ENCODE measurements around the gene APBB2. TPM values are rescaled to one million over a fixed set of nuclear protein-coding genes. Genes with fewer than 3 reads are reported as not detected.

APBB2 gene
- total and polyA plus RNA-seq, 10 of the 15 experiments (the other 5 are each of a cell fraction or from before 2014, with no cell fraction given), result 2.7 to 24.6 (median 19.0) TPM

DNA sequence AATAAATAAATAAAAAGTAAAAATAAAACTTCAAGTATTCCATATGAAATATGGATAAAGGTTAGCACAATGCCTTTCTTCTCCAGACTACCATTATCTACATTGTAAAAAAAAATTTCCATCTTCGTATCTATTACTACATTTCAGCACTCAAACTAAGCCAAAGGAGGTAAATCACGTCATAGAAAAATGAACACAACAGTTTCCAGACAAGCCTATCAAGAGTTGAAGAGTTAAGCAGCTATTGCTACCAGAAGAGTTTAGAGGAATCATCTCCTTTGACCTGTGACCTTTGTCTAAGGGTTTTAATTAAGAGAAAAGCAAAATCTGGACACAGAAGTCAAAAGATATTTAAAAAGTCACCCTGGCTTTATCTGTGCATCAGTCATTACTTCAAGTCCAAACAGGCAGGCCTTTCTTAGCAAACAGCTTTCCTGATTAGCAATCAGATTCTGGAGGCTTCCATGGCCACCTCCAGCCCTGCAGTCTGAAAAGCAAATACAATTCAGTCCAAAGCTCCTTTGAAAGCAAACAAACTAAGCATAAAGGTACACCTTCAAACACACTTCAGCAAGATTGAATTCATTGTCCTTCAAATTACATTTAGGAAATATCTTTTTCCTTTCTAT is 82.2 kb downstream of the APBB2 start:
- no peak for ATAC-seq

More for the DNA sequence above, 82.2 kb downstream of the APBB2 start:
- in situ Hi-C loops (cut with MboI), result no loop called here
- RAD21 ChIA-PET (ENCODE audit: unreplicated experiment), result interaction anchor here (0.9 kb wide), 1 partner anchor 54 kb away, joined by 3 read pairs; no protein-coding TSS in a partner anchor
- POLR2A ChIA-PET, result no interaction called here
- WGBS (ENCODE audit: insufficient coverage, insufficient replicate concordance, low lambda C conversion rate, missing lambda C conversion rate), result 50% methylated on average over 2 of the region's 2 CpGs
- no peak overlapping the region for H3K9ac ChIP-seq (ENCODE audit: control insufficient read depth, insufficient read depth, low read length)
- H2AFZ ChIP-seq (ENCODE audit: control insufficient read depth, low read depth, low read length), result no peak overlapping the region
- SMC1A ChIA-PET (ENCODE audit: uncharacterized antibody, unreplicated experiment), result interaction anchor here (0.6 to 2.2 kb wide), 7 partner anchors 11 to 335 kb away, joined by 3 to 5 read pairs (median 5); no protein-coding TSS in a partner anchor
- peaks cover 5% of the 10 kb centered on the region for H3K4me1 ChIP-seq (ENCODE audit: control insufficient read depth, insufficient read depth, low read length)
- no peaks in the 10 kb centered on the region for H3K27me3 ChIP-seq (replicated peaks in 1 of 2; ENCODE audit: control insufficient read depth in 2 of 2, insufficient read depth in 2 of 2, low read length in 1 of 2)
- no peak overlapping the region for H3K4me2 ChIP-seq (ENCODE audit: control insufficient read depth, insufficient read depth)
- H3K4me3 ChIP-seq, result no peak overlapping the region
- no peaks in the 10 kb centered on the region for H3K9me3 ChIP-seq (replicated peaks; ENCODE audit: control insufficient read depth, insufficient read depth, low read length)
- H3K79me2 ChIP-seq (ENCODE audit: control insufficient read depth, insufficient read depth, low read length), result peaks cover 1% of the 10 kb centered on the region
- no peak for FAIRE-seq
- no peaks in the 10 kb centered on the region for H4K20me1 ChIP-seq (ENCODE audit: control insufficient read depth, insufficient read depth)
- BruUV-seq (replicated peaks), result no TSS peak
- TF ChIP-seq TBL1XR1 (IDR thresholded peaks at IDR 0.05; ENCODE audit: low read depth, low read length) (no peak), KLF5 (IDR thresholded peaks at IDR 0.05; ENCODE audit: partially characterized antibody) (no peak), PBX3 (IDR thresholded peaks at IDR 0.05; ENCODE audit: insufficient replicate concordance, low read depth, low read length) (no peak), POLR2AphosphoS2 (IDR thresholded peaks at IDR 0.05; ENCODE audit: low read depth, low read length) (no peak), NR2F1 (conservative IDR thresholded peaks at IDR 0.05) (no peak), ESRRA (IDR thresholded peaks at IDR 0.05; ENCODE audit: low read length) (no peak), RAD51 (IDR thresholded peaks at IDR 0.05) (no peak), HDGF (IDR thresholded peaks at IDR 0.05) (no peak), MEF2A (IDR thresholded peaks at IDR 0.05; ENCODE audit: insufficient read depth, low read depth, low read length) (no peak), BRCA1 (IDR thresholded peaks at IDR 0.05; ENCODE audit: low read depth, low read length) (no peak)
- TF ChIP-seq, protein P1, sequence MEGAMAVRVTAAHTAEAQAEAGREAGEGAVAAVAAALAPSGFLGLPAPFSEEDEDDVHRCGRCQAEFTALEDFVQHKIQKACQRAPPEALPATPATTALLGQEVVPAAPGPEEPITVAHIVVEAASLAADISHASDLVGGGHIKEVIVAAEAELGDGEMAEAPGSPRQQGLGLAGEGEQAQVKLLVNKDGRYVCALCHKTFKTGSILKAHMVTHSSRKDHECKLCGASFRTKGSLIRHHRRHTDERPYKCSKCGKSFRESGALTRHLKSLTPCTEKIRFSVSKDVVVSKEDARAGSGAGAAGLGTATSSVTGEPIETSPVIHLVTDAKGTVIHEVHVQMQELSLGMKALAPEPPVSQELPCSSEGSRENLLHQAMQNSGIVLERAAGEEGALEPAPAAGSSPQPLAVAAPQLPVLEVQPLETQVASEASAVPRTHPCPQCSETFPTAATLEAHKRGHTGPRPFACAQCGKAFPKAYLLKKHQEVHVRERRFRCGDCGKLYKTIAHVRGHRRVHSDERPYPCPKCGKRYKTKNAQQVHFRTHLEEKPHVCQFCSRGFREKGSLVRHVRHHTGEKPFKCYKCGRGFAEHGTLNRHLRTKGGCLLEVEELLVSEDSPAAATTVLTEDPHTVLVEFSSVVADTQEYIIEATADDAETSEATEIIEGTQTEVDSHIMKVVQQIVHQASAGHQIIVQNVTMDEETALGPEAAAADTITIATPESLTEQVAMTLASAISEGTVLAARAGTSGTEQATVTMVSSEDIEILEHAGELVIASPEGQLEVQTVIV (IDR thresholded peaks at IDR 0.05; ENCODE audit: borderline replicate concordance, partially characterized antibody), result no peak
- TF ChIP-seq, protein P2, sequence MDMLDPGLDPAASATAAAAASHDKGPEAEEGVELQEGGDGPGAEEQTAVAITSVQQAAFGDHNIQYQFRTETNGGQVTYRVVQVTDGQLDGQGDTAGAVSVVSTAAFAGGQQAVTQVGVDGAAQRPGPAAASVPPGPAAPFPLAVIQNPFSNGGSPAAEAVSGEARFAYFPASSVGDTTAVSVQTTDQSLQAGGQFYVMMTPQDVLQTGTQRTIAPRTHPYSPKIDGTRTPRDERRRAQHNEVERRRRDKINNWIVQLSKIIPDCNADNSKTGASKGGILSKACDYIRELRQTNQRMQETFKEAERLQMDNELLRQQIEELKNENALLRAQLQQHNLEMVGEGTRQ (IDR thresholded peaks at IDR 0.05; ENCODE audit: borderline replicate concordance, low read depth, low read length), result no peak
- CTCF ChIA-PET, result interaction anchor here (1.4 kb wide), 3 partner anchors 12 to 151 kb away, joined by 3 to 7 read pairs (median 3); no protein-coding TSS in a partner anchor
- H3K27ac ChIP-seq (ENCODE audit: control insufficient read depth, insufficient read depth), result no peak overlapping the region
- intact Hi-C loops (cut with micrococcal nuclease; ENCODE audit: unreplicated experiment), result no loop called here
- no peak for DNase-seq (ENCODE audit: low read depth, low spot score)
- no peaks in the 10 kb centered on the region for H3K36me3 ChIP-seq (ENCODE audit: control insufficient read depth in 2 of 2, insufficient read depth in 2 of 2, low read length in 1 of 2)
